Stimulated activated CD8-positive, alpha-beta memory T cell treated with anti-CD3 and anti-CD28 coated beads, Interleukin-4, amount 100 ng/mL, for 48 hours (primary cell): ENCODE data around the gene RIMS3.

ENCODE experiments used
- DNase-seq: peaks from one replicate; pipeline ENCODE4 v3.0.0-alpha.2; 2020

The RIMS3 gene

DNA sequence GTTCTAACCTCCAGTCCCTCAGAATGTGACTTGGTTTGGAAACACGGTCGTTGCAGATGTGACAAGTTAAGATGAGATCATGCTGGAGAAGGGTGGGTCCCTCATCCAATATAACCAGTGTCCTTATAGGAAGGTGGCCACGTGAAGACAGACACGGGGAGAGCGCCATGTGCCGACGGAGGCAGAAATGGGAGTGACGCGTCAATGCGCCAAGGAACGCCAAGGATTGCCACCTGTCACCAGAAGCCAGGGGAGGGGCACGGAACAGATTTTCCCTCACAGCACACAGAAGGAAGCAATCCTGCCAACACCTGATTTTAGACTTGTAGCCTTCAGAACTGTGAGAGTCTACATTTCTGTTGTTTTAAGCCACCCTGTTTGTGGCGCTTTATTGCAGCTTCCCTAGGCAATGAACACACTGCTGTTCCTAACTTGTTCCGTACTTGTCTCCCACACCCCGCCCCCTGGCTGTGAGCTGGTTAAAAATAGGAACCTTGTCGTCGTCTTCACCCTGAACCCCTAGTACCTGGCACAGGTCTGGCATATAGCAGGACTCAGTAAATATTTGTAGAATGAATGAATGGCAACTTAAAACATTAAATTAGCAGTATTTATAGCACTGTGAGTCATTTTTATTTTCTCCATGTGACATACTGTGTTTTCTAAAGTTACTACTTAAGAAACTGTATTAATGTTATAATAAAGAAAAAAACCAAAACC lies 14.2 kb downstream of the RIMS3 start:
- no peak for DNase-seq

DNA sequence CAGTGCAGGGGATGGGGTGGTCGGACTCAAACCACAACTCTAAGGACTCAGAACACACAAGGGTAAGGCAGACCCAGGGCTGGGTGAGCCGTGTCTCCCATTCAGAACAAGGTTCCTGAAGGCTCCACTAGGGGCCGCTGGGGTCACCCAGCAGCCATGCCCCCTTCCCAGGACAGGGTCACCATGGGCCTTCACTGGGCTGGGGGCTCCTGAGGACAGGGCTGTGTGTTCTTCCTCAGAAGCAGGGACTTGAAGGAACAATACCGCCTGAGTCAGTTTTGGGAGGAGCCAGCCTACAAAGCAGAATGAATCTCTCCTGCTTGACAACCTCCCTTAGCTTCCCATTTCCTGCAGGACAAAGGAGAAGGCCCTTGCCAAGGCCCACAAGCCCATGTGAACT lies 15.4 kb downstream of the RIMS3 start:
- DNase-seq = no peak

DNA sequence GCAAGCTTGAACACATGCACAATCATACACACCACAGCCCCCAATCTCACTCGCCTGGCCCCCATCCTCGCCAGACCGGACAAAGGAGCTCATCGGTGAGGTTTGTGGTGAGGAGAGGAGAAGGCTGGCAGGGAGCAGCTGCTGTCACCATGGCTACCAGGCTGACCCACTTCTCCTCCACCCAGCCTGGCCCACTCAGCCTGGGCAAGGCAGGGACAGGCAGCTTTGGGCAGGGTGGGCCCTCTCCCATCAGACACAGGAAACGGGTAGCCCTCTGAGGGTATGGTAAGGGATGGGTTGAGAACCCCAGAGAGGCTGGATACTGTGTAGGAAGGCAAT lies 15.9 kb downstream of the RIMS3 start:
- no peak for DNase-seq

DNA sequence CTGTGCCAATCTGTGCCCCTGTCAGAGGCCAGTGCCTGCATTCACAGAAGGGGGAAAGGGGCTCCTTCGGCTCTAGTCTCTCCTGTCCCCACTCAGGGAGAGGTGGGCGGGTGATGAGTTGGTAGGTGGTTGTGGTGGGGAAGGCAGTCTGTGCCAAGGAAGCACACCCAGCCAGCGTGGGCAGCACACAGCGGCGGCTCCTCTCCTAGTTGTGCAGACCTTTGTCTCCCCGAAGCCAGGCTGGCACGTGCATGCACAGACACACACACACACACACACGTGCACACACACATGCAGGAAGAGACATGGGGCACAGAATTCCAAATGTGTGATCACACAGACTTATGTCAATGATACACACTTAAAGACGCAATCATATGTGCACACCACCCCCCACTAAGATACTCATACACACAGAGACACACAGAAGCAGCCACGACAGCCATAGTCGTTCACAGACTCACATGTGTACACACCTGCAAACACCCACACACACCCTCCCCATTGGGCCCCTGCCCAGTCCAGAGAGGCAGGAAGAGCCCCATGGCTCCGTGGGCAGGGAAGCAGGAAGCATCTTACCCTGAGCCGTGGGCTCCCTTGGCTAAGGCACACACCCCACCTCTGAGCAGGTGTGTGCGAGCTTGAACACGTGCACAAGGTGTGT lies 16.4 kb downstream of the RIMS3 start:
- no peak for DNase-seq

DNA sequence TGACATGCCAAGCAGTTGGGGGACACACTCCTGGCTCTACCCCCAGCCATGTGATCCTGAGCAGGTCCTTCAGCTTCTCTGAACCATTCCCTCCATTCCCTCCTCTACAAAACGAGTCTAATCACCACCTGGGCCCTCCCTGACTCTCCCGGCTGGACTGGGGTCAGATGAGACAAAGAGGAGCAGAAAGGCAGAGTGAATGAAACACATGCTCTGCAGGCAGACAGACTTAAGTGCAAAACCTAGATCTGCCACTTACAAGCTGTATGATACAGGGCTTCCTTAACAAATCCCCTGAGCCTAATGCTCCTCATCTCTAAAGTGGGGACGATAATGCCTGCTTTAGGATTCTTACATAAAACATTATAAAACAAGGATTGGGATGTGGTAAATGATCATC lies 17.3 kb downstream of the RIMS3 start:
- no peak for DNase-seq

GRCh38 chr1:40646315-40646714 lies 19.2 kb downstream of the RIMS3 start:
- no peak for DNase-seq

DNA sequence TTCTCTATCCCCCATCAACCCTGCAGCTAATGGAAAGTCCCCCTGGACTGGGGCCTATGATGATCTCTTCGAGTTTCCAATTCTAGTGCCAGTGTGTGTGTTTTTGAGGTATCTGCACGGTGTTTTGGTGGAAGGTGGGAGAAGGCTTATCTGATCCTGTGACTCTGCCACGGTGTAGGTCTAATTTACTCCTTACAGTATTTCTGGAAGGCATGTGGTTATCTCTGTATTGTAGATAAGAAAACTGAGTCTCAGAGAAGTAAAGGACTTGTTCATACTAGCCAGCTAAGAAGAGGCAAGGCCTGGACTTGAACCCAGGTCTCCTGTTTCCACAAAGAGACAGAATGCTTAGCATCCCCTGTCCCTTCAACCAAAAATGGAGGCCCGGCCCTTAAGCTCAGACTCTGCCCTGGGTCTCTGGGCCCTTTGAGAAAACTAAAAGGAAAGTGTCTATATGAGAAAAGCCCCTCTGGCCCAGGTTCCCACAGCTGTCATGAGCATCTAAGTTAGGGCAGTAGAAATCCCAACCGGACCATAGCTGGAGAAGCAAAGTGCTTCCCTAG lies 20.3 kb downstream of the RIMS3 start:
- DNase-seq = no peak

DNA sequence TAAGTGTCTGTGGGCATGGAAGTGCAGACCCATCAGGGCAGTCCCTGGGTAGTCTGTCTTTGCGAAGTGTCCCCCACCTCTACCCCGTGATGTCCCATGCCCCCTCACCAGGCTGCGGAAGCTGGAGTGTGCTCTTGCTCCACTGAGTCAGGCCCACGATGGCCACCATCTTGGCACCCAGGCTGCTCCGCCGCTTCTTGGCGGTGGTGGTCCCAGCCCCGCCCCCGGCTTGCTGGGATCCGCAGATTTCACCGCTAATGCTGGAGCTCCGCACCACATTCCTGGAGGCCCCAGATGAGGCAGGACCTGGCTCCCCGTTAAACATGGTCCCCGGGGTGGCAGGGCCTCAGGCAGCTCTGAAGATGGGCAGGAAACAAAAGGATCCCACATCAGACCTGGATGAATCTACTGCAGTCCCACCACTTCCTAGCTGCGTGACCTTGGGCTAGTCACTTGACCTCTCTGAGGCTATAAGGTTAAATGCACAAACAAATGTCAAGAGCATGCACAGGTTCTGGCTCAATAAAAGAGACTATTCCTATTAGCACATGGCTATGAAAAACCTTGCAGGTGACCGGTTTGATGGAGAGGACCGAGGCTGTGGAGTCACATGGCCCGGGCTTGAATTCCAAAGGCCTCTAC lies 23.8 kb downstream of the RIMS3 start:
- DNase-seq = no peak

- no peak for DNase-seq
Measured at GRCh38 chr1:40640314-40641076, 25.0 kb downstream of the RIMS3 start.

GRCh38 chr1:40638097-40639036 lies 27.1 kb downstream of the RIMS3 start:
- no peak for DNase-seq

DNA sequence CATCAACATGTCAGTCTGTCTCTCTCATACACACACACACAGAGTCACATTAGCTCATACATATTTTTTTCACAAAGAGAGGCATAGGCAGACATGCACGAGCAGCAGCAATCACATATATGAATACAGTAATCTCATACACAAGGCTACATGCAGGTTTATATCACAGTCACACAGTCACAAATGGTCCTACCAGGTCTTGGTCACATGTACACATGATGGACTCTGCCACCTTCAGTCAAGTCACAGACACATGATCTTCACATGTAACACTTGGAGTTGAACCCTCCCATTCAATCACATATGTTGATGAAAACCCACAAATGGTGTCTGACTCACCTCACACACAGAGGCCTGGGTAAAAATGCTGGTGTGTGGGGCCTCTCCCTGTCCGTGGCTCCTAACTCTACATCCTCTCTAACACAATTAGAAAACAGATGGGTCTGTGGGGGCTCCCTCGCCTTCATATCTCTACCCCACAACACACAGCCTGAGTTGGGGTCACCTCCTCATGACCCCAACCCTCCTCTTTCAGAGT lies 27.9 kb downstream of the RIMS3 start:
- no peak for DNase-seq

DNA sequence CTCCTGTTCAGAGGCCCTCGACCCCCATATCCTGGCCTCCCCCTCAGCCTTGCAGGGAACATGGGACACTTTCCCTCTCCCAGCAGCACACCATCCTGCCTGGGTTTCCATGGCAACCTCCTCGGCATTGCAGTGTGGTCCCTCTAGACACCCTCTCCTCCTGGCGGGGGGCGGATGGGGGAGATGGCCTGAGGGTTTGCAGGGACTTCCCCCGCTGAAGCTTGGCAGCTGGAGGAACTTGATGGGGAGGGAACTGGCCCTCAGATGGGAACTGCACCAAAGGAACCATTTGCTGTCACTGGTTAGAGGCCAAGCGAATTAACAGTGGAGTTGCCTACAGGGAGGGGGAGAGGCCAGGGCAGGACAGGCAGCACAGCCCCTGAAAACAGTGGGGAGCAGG lies 28.7 kb downstream of the RIMS3 start:
- no peak for DNase-seq

DNA sequence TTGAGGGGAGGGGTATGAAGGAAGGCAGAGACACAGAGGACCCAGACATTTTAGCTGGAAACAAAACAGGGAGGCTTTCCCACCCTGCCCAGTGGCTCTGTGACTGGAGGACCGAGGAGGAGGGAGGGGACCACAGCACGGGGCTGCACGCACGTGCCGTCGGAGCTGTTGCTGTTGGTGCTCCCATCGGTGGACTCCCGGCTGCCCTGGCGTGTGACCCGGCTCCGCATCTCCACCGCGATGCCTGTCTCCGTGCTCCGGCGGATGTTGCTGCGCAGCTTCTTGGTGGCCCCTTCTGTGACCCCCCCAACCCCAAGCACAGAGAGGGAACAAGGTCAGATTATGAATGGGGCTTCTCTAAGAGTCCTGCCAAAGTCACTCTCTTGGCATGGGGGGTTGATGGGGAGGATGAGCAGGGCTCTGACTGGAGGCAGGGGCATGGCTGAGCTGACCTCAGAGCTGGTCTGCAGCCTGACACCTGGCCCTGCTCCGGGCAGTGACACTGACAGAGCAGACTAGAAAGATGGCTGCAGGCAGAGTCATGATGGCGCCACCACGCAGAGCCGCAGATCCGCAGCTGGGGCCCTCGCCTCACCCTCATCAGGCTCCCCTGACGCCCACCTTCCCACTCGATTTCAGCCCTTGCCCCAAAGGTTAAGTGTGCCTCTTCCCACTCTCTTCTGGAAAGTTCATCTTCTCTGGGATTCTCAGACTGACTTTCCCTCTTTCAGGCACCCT lies 29.6 kb downstream of the RIMS3 start:
- no peak for DNase-seq

DNA sequence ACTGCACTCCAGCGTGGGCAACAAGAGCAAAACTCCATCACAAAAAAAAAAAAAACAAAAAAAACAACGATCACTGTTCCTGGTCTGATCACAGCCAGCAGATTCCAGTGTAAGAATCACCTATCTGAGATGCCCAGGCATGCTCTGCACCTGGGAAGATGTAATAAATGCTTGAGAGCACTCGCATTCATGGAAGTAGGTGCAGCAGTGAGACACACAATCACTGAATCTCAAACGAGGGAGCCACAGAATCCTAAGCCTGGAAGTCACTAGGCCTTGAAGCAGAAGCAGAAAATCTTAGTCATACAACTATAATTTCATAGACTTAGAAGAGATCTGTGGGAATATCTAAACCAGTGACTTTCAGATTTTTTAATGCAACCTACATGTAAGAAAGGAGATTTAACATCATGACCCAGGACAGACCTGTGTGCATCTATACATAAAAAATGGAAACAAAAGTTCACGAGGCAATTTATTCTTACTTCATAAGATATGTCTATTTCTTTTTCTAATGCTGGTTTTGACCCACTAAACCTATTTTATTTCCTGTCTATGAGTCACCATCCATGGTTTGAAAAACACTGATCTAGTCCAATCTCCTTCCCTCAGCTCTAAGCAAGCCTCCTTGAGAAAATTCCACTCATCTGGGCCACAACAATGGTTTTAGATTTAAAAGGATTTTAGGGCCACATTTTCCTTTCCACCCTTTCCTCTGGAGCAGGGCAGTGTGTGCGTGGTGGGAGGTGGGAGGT lies 30.4 kb downstream of the RIMS3 start:
- no peak for DNase-seq

GRCh38 chr1:40633931-40634376 lies 31.5 kb downstream of the RIMS3 start:
- no peak for DNase-seq

- DNase-seq = no peak
Measured at GRCh38 chr1:40633523-40633922, 32.0 kb downstream of the RIMS3 start.

GRCh38 chr1:40630488-40631223 lies 34.8 kb downstream of the RIMS3 start:
- DNase-seq = peak; percentile 54

GRCh38 chr1:40629546-40629945 lies 35.9 kb downstream of the RIMS3 start:
- peak; percentile 37 for DNase-seq

DNA sequence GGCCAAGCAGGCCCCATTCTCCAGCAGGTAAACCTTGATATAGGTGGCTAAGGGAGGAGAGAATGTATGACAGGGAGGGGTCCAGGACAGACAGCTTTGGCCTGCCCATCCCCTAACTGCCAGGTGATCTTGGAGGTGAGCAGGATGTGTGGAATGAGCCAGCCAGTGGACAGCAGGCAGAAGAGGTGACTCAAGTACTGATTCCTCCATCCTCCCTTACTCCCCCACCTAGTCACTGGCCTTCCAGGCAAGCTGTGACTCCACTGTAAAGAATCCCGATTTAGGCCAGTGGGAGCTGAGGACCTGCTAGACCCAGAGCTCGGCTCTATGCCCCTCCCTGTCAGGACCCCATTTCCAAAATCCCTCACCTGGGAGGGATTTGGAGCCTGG lies 36.6 kb downstream of the RIMS3 start:
- no peak for DNase-seq
